HG03103 (cell line): ENCODE data around the gene ETS1.
A peak's percentile ranks its signal among the peaks of the same experiment; 100 is the strongest.

ENCODE experiments used
- ATAC-seq: cut with Tn5 transposase; IDR thresholded peaks from one replicate; pipeline ENCODE4 v1.9.1; 2021; ENCODE audit warnings: low read depth; ENCODE audit not compliant: unreplicated experiment

The ETS1 gene

DNA sequence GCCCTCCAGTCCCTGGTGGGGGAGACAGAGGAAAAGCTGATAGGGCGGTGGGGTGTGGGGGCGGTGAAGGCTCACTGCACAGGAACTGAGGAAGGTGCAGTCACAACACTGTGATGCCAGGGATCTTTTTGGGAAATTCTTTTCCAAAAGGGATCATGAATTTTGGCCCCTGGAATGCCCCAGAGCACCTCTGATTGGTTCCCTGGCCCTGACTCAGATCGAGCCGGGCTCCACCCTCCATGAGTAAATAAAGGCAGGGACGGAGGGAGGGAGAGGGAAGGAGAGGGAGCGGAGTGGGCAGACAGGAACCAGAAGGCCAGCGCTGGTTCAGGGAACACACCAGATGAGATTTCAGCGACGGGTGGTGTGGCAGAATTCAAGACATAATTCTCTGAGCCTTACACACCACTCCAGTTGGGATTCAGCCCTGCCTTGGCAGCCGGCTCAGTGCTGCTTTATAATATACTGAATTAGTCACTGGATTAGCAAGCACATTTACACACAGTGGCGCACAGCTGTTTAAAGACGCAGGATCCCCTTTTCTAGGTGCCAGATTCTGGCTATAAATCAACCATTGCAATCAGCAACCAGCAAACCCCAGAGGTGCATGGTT is 80.3 kb downstream of the ETS1 start:
- ATAC-seq = no peak

GRCh38 chr11:128506356-128506755 is 81.0 kb downstream of the ETS1 start:
- ATAC-seq = no peak

DNA sequence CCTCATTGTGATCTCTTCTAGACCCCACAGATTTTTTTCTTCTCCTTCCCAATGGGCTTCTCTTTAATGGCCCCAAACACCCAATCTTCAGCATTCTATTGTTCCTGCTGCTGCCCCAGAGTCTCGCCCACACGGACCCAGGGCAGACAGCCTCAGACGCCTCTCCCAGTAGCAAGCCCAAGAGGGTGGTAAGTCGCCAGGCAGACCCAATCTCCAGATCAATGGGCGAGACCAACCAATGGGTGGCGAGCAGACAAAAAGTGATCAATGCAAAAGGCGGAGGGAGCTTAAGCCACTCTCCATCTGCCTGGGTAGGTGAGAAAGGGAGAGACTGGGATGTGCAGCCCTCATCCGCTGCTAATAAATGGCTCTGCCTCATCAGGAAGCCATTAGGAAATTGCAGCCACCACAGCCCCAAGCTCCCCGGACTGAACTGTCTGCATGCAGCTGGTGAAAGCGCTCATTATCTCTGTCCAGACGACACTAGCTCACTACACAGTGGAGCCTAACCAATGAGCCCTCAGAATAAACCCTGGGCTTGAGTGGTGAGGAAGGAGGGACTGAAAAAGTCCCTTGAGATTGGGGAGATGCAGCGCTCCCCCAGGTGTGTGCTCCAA is 81.8 kb downstream of the ETS1 start:
- ATAC-seq = no peak

DNA sequence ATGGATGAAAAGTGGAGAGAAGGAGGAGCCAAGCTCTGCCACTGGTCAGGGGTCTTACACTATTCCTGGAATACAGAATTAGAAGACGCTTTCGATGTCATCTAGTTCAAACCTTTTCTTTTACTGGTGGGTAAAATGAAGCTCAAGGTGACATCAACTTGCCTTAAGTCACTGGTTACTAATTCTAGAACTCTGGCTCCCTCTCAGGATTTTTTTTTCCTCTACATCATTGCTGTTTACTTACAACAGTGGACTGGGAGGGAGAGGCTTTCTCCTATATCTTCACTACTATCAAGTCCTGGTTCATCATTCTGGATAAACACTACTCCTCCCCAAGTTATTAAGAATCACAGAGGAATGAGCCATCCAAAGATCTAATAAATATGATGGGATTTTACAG is 82.9 kb downstream of the ETS1 start:
- ATAC-seq = no peak

DNA sequence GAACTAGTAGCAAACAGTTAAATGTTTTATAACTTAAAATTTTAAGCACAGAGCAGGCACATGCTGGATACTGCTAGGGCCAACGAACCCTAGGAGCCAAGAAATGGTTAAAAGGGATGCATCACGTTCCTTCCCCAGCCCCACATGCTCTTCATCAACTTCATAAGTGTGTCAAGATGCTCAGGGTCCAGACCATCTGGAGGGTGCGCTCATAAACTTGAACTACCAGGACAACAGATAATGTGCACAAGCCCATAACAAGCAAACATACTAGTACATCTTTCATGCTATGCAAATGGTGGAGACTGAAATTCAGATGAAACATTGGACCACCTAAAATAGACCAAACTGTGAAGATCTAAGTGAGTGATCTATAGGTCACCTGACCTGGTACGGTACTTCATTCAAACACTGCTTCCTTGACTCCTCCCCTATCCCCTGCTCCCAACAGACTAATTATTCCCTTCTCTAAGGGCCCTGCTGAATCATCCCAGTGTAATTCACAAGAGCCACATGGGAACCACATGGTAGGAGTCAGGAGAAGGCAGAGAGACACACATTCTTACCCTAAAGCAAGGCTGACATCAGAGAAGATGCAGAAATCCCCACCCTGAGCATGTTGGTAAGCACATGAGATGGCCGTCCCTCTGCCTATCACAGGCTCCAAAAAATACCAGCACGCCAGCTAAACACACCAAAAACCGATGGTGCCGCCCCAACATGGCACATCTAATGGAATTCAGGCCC is 83.9 kb downstream of the ETS1 start:
- ATAC-seq = no peak

GRCh38 chr11:128502726-128503125 is 84.6 kb downstream of the ETS1 start:
- ATAC-seq = no peak

GRCh38 chr11:128501632-128502549 is 85.5 kb downstream of the ETS1 start:
- no peak for ATAC-seq

DNA sequence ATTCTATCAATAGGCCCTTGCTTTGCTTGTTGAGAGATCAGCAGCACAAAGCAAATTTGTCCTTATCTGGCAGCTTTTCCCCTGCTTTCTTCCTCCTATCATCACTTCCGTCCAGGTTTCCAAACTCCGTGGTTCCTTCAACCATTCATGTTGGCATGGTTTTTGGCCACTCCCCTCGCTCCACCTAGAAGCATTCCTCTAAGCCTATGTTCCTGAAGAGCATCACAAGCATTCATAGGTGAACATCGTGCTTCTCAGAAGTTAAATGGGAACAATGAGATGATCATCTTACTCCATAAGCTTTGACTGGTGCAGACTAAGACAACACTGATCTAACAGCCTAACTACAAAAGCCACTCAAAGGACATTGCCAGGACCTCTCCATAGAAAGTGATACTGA is 86.3 kb downstream of the ETS1 start:
- no peak for ATAC-seq

- ATAC-seq = no peak
These were observed 86.9 kb downstream of the ETS1 start for GRCh38 chr11:128500493-128500892.

GRCh38 chr11:128499613-128500253 is 87.6 kb downstream of the ETS1 start:
- ATAC-seq = no peak

DNA sequence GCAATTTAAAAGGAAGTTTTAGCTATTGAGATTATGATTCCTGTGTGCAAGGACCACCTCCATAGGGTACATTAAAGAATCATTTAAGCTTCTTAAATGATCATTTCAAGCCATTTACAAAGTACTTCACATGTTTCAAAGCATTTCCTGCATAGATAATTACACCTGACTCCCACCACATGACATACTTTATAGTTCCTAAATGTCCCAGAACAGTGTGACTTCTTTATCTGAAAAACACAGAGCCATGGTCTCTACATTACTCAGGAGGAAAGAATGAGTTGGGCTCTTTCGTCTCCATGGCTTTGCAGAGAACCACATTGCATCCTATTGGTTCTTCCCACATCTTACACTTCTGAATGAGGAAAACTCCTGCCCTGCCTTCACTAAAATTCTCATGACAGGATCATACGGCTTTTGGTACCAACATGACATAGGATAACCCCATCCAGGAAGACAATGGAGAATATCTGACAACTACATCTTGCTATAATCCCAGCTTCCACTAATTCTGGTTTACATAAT is 88.6 kb downstream of the ETS1 start:
- ATAC-seq = no peak

- no peak for ATAC-seq
These were observed 89.6 kb downstream of the ETS1 start for GRCh38 chr11:128497776-128498095.

DNA sequence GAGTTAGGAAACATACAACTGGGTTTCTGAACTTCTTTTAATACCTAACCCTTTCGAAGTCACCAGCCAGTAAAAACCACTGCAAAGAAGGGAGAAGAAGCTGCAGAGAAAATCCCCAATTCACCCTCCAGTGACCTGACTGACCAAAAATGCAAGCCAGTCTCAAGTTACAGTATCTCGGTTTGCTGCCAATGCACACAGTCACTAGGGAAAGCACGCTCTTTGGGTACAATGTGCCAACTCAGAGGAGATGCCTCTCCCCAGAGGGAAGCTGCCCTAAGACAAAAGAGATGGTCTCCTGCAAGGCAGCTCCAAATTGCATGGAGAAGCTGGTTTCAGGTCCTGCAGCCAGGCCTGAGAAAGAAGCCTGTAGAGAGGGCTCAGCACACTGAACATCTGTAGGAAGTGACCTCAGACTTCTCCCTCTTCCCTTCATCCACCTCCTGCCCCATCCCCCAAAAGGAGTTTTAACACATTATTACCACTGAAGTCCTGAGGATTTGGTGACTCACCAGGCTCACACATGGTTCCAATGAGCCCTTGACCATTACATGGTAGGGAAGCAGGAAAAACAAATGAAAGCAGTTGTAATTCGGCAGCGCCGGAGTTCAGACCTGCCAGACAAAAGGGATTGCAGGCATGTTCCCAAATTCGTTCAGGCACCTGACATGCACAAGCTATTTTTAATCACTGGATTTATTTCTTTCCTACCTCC is 90.1 kb downstream of the ETS1 start:
- peak; percentile 41 for ATAC-seq

DNA sequence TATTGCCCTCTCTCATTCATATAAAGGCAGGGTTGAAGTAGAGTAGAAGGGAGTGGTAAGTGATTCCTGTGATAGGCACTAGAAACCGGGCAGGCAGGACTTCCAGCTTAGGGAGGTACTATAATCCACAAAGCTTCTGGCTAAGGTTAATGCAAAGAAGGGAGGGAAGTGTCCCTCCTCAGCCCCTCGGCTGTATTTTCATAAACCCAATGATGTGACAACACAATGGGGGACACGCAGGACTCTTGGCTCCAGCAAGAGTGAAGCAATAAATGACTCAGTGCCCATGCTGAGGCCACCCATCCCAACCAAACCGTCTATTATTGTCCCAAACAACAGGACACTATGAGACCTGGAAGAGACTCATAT is 90.7 kb downstream of the ETS1 start:
- peak; percentile 17 for ATAC-seq

DNA sequence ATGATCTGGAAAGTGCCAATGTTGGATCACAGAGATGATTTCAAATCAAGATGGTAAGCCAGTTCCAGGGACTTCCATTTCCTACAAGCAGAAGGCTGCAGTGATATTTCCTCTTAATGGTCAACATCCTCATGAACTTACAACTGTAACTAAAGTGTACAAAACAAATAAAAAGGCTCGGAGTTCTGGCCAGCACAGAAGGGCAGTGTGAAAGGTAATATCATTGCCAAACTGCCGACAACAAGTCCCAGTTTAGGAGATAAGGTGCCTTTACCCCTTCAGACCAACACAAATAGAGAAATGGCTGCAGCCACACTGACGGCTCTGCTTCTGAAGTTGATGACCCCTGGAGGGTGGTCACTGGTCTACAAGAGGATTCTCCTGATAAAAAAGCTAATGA is 91.1 kb downstream of the ETS1 start:
- ATAC-seq = no peak

DNA sequence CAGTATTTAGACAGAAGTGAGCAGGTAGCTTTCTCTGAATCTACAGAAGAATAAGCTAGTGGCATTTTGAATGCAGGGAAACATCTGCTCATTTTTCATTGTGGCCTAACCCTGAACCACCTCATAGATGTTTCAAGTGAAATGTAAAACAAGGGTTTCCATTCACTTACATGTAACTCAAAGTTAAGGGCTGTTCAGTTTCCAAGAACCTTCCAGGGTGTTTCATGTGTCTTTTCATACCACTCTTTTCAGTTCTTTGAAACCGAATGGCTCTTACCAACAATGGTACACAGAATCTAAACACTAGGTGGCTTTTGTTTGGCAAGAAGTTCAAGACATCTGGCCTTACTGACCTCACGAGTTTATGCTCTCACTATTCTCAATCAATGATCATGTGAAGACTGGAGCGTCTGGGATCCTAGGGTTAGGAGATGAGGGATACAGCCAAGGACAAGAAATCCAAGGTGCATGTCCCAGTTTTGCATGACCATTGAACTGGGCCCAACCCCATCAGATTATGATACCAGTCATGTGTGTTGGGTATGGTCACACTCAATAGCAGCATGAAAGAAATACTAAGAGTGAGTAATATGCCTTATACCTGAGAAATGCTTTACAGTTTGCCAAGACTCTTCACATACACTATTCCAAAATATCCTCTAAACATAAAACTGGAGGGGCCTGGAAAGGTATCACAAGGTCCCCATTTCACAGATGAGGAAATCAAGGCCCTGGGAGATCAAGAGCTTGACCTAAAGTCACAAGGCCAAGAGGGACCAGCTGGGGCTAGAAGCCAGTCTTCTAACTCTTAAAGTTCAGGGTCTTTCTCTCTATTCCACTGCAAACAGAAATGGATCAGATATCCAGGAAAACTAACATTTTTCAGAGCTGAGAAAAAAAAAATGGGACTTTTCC is 92.7 kb downstream of the ETS1 start:
- no peak for ATAC-seq

DNA sequence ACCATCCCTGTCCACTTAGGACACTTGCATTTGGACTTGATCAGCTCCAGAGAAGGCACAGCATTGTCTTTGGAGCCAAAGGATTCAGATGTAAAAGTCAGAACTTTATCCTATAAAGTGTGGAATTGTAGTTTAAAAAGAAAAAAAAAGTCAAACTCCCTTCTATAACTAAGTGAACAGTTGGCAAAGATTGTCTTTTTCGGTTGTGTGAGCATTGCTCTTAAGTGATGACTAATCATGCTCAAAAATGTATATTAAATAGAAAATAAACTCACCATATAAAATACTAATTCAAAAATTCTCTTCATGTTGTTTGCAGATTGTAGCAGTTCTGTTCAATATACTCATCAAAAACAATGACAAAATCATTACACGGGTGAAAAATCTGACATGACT is 93.8 kb downstream of the ETS1 start:
- ATAC-seq = no peak

DNA sequence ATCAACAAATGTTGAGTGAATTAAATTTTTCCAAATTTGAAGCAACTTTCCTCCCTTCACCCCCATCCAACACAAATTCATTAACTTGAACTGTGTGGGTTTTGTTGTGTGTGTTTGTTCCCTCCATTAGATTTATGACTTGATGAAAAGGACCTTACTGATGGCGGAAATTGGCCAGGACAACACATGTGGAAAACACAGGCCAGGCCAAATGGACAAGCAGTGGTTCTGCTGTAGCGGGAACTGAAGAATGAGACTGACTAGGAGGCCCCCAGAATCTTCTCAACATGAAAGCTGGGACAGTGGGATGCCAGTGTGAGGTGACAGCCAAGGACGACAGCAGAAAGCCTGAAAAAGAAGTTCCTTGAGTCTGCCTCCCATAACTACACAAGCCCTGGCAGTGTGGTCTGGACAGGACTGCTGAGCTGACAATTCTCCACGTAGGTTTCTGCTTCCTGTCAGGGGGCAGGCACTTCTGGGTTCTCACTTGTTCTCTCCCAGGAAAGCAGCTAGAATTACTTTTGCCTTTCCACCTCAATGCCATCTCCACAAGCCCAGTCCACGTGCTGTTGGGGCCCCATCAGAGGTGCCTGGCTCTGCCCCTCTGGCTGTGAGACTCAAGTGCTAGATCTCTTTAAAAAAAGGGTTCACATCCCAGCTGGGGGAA is 94.3 kb downstream of the ETS1 start:
- no peak for ATAC-seq
